ENCODE data around the gene ATG16L2. TPM values are rescaled to one million over a fixed set of nuclear protein-coding genes. Genes with fewer than 3 reads are reported as not detected.
"Not testable (repeated sequence)": the region's sequence is repeated elsewhere in the genome, so short reads cannot be mapped to it uniquely, and the experiment has no call there.

Gene ATG16L2
- total RNA-seq, 1 experiment from 2014 or later, result 22.2 TPM

DNA sequence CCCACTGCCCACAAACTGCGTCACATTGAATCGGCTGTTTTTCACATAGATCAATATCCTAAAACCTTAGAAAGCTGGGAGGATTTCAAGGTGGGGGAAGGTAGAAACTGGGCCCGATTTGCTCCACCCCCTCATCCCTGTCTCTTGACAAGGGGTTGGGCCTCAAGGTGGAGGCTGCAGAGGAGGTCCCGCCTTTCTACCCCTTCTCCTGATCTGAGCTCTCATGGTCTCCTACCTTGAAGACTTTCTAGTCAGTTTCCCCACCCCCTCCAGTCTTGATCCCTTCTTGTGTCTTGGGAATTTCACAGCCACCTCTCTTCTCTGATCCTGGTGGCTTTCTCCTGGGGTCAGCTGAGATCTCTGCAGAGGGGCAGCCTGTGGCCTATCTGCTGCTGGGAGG is 15.8 kb upstream of the ATG16L2 start:
- peaks cover 20% of the 10 kb centered on the region for H3K4me1 Mint-ChIP-seq
- no peak for DNase-seq (ENCODE audit: low spot score)

DNA sequence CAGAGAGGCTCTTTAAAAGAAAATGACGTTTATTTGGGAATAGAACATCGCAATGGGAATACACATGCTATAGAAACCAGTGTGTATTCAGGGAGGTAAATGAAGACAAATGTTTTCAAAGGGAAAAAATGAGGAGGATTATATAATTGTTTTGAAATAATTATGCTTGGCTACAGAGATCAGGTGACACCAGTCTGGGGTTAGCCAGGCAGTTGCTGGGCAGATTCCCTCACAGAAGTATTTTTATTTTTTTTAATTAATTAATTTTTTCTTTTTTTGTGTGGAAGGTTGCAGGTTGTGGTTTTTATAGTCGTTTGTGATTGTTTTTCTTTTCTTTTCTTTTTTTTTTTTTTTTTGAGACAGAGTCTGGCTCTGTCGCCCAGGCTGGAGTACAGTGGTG is 14.8 kb upstream of the ATG16L2 start:
- no peak for TF ChIP-seq ZNF263 (CRISPR knock-in tag; IDR thresholded peaks at IDR 0.05; ENCODE audit: low read depth)
- TF ChIP-seq ETV6 (CRISPR knock-in tag; IDR thresholded peaks at IDR 0.05), result no peak
- TF ChIP-seq SMAD3 (CRISPR knock-in tag; IDR thresholded peaks at IDR 0.05; ENCODE audit: borderline replicate concordance), result no peak
- no peak for TF ChIP-seq HMGA2 (CRISPR knock-in tag; IDR thresholded peaks at IDR 0.05)
- DNase-seq (ENCODE audit: low spot score) (no peak), ATAC-seq (no peak)
- ChIA-PET POLR2A (no interaction called here), CTCF (interaction anchor here (2.5 to 3.4 kb wide), 2 partner anchors 13 to 74 kb away, joined by 14 to 24 read pairs; no protein-coding TSS in a partner anchor)
- H3K27me3 Mint-ChIP-seq (ENCODE audit: low read depth), result no peaks in the 10 kb centered on the region
- H3K4me1 Mint-ChIP-seq, result peaks cover 18% of the 10 kb centered on the region
- H3K4me3 Mint-ChIP-seq, result no peak overlapping the region
- H3K9me3 Mint-ChIP-seq, result no peaks in the 10 kb centered on the region
- H3K27ac Mint-ChIP-seq, result no peak overlapping the region
- no peaks in the 10 kb centered on the region for H3K36me3 Mint-ChIP-seq

More for the DNA sequence above, 15.8 kb upstream of the ATG16L2 start:
- Mint-ChIP-seq H3K9me3 (no peaks in the 10 kb centered on the region), H3K36me3 (no peaks in the 10 kb centered on the region), H3K27me3 (ENCODE audit: low read depth) (no peaks in the 10 kb centered on the region), H3K27ac (peak overlapping the region; percentile 91), H3K4me3 (no peak overlapping the region)
- ATAC-seq, result peak; percentile 46
- POLR2A ChIA-PET, result interaction anchor here (0.7 to 0.8 kb wide), 2 partner anchors 60 to 61 kb away, joined by 3 read pairs; no protein-coding TSS in a partner anchor
- CTCF ChIA-PET, result interaction anchor here (0.7 to 3.4 kb wide), 12 partner anchors 11 to 438 kb away, joined by 3 to 24 read pairs (median 4); partner anchors contain the start of gene ATG16L2
- TF ChIP-seq, protein P1, sequence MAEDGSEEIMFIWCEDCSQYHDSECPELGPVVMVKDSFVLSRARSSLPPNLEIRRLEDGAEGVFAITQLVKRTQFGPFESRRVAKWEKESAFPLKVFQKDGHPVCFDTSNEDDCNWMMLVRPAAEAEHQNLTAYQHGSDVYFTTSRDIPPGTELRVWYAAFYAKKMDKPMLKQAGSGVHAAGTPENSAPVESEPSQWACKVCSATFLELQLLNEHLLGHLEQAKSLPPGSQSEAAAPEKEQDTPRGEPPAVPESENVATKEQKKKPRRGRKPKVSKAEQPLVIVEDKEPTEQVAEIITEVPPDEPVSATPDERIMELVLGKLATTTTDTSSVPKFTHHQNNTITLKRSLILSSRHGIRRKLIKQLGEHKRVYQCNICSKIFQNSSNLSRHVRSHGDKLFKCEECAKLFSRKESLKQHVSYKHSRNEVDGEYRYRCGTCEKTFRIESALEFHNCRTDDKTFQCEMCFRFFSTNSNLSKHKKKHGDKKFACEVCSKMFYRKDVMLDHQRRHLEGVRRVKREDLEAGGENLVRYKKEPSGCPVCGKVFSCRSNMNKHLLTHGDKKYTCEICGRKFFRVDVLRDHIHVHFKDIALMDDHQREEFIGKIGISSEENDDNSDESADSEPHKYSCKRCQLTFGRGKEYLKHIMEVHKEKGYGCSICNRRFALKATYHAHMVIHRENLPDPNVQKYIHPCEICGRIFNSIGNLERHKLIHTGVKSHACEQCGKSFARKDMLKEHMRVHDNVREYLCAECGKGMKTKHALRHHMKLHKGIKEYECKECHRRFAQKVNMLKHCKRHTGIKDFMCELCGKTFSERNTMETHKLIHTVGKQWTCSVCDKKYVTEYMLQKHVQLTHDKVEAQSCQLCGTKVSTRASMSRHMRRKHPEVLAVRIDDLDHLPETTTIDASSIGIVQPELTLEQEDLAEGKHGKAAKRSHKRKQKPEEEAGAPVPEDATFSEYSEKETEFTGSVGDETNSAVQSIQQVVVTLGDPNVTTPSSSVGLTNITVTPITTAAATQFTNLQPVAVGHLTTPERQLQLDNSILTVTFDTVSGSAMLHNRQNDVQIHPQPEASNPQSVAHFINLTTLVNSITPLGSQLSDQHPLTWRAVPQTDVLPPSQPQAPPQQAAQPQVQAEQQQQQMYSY (CRISPR knock-in tag; IDR thresholded peaks at IDR 0.05), result peak; percentile 82
- no peak for TF ChIP-seq SOX15 (CRISPR knock-in tag; IDR thresholded peaks at IDR 0.05)

DNA sequence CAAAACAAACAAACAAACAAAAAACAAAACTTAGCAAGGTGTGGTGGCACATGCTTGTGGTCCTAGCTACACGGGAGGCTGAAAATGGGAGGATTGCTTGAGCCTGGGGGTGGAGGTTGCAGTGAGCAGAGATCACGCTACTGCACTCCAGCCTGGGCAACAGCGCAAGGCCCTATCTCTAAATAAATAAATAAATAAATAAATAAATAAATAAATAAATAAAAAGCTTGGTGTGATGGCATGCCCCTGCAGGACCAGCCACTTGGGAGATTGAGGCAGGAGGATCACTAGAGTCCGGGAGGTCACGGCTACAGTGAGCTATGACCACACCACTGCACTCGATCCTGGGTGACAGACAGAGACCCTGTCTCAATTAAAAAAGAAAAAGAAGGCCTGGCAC is 11.4 kb upstream of the ATG16L2 start:
- CTCF ChIA-PET, result interaction anchor here (1.0 to 1.7 kb wide), 4 partner anchors 9 to 549 kb away, joined by 3 to 7 read pairs (median 4); partner anchors contain the start of gene STARD10
- Mint-ChIP-seq H3K4me1 (peaks cover 14% of the 10 kb centered on the region), H3K27me3 (ENCODE audit: low read depth) (no peaks in the 10 kb centered on the region), H3K9me3 (no peaks in the 10 kb centered on the region), H3K4me3 (no peak overlapping the region), H3K36me3 (no peaks in the 10 kb centered on the region), H3K27ac (no peak overlapping the region)
- POLR2A ChIA-PET, result no interaction called here
- no peak for TF ChIP-seq GABPB1 (CRISPR knock-in tag; IDR thresholded peaks at IDR 0.05)
- no peak for TF ChIP-seq EMX1 (CRISPR knock-in tag; IDR thresholded peaks at IDR 0.05)
- no peak for TF ChIP-seq RELA (CRISPR knock-in tag; IDR thresholded peaks at IDR 0.05; ENCODE audit: borderline replicate concordance)
- TF ChIP-seq JUN (CRISPR knock-in tag; IDR thresholded peaks at IDR 0.05), result no peak
- no peak for TF ChIP-seq ELF4 (CRISPR knock-in tag; IDR thresholded peaks at IDR 0.05; ENCODE audit: low read depth)
- TF ChIP-seq ATF1 (CRISPR knock-in tag; IDR thresholded peaks at IDR 0.05), result no peak
- no peak for TF ChIP-seq GTF2I (CRISPR knock-in tag; conservative IDR thresholded peaks at IDR 0.05)
- no peak for TF ChIP-seq FOXK1 (CRISPR knock-in tag; IDR thresholded peaks at IDR 0.05)
- TF ChIP-seq JAZF1 (CRISPR knock-in tag; IDR thresholded peaks at IDR 0.05), result no peak
- no peak for TF ChIP-seq MYBL2 (CRISPR knock-in tag; IDR thresholded peaks at IDR 0.05)
- DNase-seq (ENCODE audit: low spot score) (no peak), ATAC-seq (no peak)

DNA sequence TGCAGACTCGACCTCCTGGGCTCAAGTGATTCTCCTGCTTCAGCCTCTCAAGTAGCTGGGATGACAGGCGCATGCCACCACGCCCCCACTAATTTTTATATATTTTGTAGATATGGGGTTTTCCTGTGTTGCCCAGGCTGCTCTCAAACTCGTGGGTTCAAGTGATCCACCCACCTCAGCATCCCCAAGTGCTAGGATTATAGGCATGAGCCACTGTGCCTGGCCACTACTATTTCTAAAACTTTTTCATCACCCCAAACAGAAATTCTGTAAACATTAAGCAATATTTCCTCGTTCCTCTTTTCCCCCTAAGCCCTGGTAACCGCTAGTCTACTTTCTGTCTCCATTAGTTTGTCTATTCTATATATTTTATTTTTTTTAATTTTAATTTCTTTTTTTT is 9.0 kb upstream of the ATG16L2 start:
- no peaks in the 10 kb centered on the region for H3K27me3 Mint-ChIP-seq (ENCODE audit: low read depth)
- POLR2A ChIA-PET, result no interaction called here
- H3K36me3 Mint-ChIP-seq, result peaks cover 2% of the 10 kb centered on the region; the same call in 1 of the 2 replicates

DNA sequence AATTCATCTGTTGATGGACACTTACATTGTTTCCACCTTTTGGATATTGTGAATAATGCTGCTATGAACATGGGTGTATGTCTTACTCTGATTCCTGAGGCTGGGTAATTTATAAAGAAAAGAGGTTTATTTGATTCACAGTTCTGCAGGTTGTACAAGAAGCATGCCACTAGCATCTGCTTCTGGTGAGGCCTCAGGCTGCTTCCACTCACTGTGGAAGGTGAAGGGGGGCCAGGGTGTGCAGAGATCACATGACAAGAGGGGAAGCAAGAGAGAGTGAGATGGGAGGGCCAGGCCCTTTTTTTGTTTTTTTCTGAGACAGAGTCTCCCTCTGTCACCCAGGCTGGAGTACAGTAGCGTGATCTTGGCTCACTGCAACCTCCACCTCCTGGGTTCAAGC is 7.8 kb upstream of the ATG16L2 start:
- CTCF ChIA-PET, ATAC-seq, POLR2A ChIA-PET: not testable (repeated sequence)

More for the DNA sequence above, 9.0 kb upstream of the ATG16L2 start:
- H3K4me3 Mint-ChIP-seq, result no peak overlapping the region
- CTCF ChIA-PET, result no interaction called here
- ATAC-seq, result no peak
- H3K4me1 Mint-ChIP-seq, result no peaks in the 10 kb centered on the region
- no peak for DNase-seq (ENCODE audit: low spot score)
- no peak overlapping the region for H3K27ac Mint-ChIP-seq
- no peaks in the 10 kb centered on the region for H3K9me3 Mint-ChIP-seq
- TF ChIP-seq, protein P2, sequence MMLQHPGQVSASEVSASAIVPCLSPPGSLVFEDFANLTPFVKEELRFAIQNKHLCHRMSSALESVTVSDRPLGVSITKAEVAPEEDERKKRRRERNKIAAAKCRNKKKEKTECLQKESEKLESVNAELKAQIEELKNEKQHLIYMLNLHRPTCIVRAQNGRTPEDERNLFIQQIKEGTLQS (CRISPR knock-in tag; conservative IDR thresholded peaks at IDR 0.05), result no peak
- TF ChIP-seq, protein P3, sequence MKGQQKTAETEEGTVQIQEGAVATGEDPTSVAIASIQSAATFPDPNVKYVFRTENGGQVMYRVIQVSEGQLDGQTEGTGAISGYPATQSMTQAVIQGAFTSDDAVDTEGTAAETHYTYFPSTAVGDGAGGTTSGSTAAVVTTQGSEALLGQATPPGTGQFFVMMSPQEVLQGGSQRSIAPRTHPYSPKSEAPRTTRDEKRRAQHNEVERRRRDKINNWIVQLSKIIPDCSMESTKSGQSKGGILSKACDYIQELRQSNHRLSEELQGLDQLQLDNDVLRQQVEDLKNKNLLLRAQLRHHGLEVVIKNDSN (CRISPR knock-in tag; IDR thresholded peaks at IDR 0.05), result no peak
- no peak for TF ChIP-seq SP1 (CRISPR knock-in tag; conservative IDR thresholded peaks at IDR 0.05)
- TF ChIP-seq ZNF232 (CRISPR knock-in tag; IDR thresholded peaks at IDR 0.05), result no peak
- TF ChIP-seq, protein P4, sequence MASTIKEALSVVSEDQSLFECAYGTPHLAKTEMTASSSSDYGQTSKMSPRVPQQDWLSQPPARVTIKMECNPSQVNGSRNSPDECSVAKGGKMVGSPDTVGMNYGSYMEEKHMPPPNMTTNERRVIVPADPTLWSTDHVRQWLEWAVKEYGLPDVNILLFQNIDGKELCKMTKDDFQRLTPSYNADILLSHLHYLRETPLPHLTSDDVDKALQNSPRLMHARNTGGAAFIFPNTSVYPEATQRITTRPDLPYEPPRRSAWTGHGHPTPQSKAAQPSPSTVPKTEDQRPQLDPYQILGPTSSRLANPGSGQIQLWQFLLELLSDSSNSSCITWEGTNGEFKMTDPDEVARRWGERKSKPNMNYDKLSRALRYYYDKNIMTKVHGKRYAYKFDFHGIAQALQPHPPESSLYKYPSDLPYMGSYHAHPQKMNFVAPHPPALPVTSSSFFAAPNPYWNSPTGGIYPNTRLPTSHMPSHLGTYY (CRISPR knock-in tag; IDR thresholded peaks at IDR 0.05), result no peak

More for the DNA sequence above, 7.8 kb upstream of the ATG16L2 start:
- H3K4me3 Mint-ChIP-seq; H3K9me3 Mint-ChIP-seq; H3K4me1 Mint-ChIP-seq; H3K27me3 Mint-ChIP-seq (ENCODE audit: low read depth); DNase-seq (ENCODE audit: low spot score); H3K36me3 Mint-ChIP-seq; H3K27ac Mint-ChIP-seq: not testable (repeated sequence)
